Measurements from ENCODE around the gene HELLS.
"Not testable (repeated sequence)": the region's sequence is repeated elsewhere in the genome, so short reads cannot be mapped to it uniquely, and the experiment has no call there.

Gene HELLS

GRCh38 chr10:94567714-94568307 lies 22.2 kb downstream of the HELLS start:
- not testable (repeated sequence) for H2AFZ ChIP-seq (ENCODE audit: low read depth, low read length); H3K27me3 ChIP-seq (ENCODE audit: insufficient read depth, low read length); H3K9me3 ChIP-seq (ENCODE audit: low read length); H3K4me1 ChIP-seq (ENCODE audit: insufficient read depth, low read length); H3K4me3 ChIP-seq (ENCODE audit: low read length)
- H3K36me3 ChIP-seq (ENCODE audit: insufficient read depth, low read length) = peaks cover 71% of the 10 kb centered on the region

DNA sequence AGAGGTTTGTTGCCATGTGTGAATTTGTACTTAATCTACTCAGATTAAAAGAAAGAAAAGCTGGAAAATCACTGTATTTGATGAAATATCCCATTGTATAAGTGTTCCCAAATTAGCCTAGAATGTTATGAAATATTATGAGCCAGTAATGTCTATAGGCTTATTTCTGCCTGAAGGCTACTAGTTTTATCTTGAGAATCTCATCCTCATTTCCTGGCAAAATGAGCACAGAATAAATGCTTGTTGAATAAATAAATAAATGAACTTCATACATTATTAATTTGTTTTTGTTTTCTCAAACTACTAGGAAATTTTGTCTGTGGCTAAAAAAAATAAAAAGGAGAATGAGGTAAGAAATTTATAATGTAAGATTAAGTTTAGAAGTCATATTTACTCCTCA lies 25.5 kb downstream of the HELLS start:
- Histone ChIP-seq H2AFZ (ENCODE audit: low read depth, low read length) (no peak overlapping the region), H3K9me3 (ENCODE audit: low read length) (no peaks in the 10 kb centered on the region), H3K4me1 (ENCODE audit: insufficient read depth, low read length) (no peaks in the 10 kb centered on the region), H3K4me3 (ENCODE audit: low read length) (no peak overlapping the region), H3K36me3 (ENCODE audit: insufficient read depth, low read length) (peaks cover 71% of the 10 kb centered on the region), H3K27me3 (ENCODE audit: insufficient read depth, low read length) (no peaks in the 10 kb centered on the region)

DNA sequence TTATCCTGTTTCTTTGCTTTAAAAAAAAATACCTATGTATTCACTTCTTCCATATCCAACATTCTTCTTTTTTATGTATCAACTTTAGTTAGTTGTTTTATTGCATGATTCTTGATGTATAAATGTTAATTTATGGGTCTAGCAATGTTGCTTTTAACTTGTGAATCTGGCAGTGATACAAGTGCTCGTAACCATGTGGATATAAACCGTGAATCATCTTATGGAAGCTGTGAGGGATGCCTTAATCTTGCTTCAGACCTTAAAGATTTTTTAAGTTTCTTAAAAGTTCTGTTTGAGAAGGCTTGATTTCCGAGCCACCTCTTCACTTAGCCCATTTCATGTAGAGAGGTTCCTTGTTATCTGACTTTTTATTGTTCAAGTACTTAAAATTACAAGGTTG lies 25.9 kb downstream of the HELLS start:
- Histone ChIP-seq H3K9me3 (ENCODE audit: low read length) (no peaks in the 10 kb centered on the region), H3K4me1 (ENCODE audit: insufficient read depth, low read length) (no peaks in the 10 kb centered on the region), H3K27me3 (ENCODE audit: insufficient read depth, low read length) (no peaks in the 10 kb centered on the region), H3K4me3 (ENCODE audit: low read length) (no peak overlapping the region), H2AFZ (ENCODE audit: low read depth, low read length) (no peak overlapping the region), H3K36me3 (ENCODE audit: insufficient read depth, low read length) (peaks cover 69% of the 10 kb centered on the region)

DNA sequence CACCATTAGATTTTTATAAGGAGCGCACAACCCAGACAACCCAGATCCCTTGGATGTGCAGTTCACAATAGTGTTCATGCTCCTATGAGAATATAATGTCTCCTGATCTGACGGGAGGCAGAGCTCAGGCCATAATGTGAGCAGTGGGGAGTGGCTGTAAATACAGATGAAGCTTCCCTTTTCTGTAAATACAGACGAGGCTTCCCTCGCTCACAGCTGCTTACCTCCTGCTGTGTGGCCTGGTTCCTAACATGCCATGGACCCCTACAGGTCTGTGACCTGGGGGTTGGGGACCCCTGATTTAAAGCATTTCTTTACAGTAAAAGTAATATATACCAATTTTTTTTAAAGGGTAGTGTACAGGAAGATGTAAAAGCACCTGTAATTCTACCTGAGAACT lies 33.2 kb downstream of the HELLS start:
- Histone ChIP-seq H3K27me3 (ENCODE audit: insufficient read depth, low read length) (no peaks in the 10 kb centered on the region), H2AFZ (ENCODE audit: low read depth, low read length) (no peak overlapping the region), H3K4me3 (ENCODE audit: low read length) (no peak overlapping the region), H3K36me3 (ENCODE audit: insufficient read depth, low read length) (peaks cover 52% of the 10 kb centered on the region), H3K9me3 (ENCODE audit: low read length) (no peaks in the 10 kb centered on the region), H3K4me1 (ENCODE audit: insufficient read depth, low read length) (no peaks in the 10 kb centered on the region)

GRCh38 chr10:94583124-94583523 lies 37.5 kb downstream of the HELLS start:
- H3K4me3 ChIP-seq (ENCODE audit: low read length) = no peak overlapping the region
- peaks cover 36% of the 10 kb centered on the region for H3K36me3 ChIP-seq (ENCODE audit: insufficient read depth, low read length)

DNA sequence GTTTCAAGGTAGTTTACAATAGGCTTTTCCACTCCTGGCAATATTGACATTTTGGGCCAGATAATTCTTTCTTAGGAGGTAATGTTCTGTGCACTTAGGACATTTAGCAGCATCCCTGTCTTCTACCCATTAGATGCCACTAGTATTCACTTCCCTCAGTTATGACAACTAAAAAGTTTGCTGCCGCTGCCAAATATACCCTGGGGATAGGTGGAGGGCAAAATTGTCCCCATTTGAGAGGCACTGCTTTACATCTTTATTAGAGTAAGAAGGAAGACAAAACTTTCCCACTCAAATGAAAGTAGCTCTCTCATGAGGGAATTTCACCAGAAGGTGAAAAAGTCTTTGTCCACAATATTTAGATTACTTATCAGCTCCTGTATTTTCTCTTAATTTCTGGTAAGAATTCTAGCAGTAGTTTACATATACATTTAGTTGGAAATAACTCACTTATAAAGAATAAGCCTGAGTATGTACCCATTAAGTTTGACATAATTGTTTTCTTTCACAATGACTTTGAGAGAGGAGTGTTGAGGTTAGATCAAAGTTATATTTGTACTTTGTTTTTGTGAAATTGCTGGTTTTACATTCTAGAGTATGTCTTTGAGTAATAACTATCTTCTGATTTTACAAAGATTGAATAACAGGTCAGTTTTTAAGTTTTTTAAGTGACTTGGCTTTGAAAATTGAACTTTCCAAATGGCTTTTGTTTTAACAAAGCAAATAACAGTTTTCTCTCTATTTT lies 46.0 kb downstream of the HELLS start:
- Histone ChIP-seq H2AFZ (ENCODE audit: low read depth, low read length) (no peak overlapping the region), H3K4me3 (ENCODE audit: low read length) (no peak overlapping the region), H3K36me3 (ENCODE audit: insufficient read depth, low read length) (peaks cover 77% of the 10 kb centered on the region), H3K27me3 (ENCODE audit: insufficient read depth, low read length) (no peaks in the 10 kb centered on the region), H3K9me3 (ENCODE audit: low read length) (no peaks in the 10 kb centered on the region), H3K4me1 (ENCODE audit: insufficient read depth, low read length) (no peaks in the 10 kb centered on the region)

More at GRCh38 chr10:94583124-94583523, 37.5 kb downstream of the HELLS start:
- H2AFZ ChIP-seq (ENCODE audit: low read depth, low read length) = no peak overlapping the region
- H3K27me3 ChIP-seq (ENCODE audit: insufficient read depth, low read length) = no peaks in the 10 kb centered on the region
- no peaks in the 10 kb centered on the region for H3K4me1 ChIP-seq (ENCODE audit: insufficient read depth, low read length)
- H3K9me3 ChIP-seq (ENCODE audit: low read length) = no peaks in the 10 kb centered on the region

DNA sequence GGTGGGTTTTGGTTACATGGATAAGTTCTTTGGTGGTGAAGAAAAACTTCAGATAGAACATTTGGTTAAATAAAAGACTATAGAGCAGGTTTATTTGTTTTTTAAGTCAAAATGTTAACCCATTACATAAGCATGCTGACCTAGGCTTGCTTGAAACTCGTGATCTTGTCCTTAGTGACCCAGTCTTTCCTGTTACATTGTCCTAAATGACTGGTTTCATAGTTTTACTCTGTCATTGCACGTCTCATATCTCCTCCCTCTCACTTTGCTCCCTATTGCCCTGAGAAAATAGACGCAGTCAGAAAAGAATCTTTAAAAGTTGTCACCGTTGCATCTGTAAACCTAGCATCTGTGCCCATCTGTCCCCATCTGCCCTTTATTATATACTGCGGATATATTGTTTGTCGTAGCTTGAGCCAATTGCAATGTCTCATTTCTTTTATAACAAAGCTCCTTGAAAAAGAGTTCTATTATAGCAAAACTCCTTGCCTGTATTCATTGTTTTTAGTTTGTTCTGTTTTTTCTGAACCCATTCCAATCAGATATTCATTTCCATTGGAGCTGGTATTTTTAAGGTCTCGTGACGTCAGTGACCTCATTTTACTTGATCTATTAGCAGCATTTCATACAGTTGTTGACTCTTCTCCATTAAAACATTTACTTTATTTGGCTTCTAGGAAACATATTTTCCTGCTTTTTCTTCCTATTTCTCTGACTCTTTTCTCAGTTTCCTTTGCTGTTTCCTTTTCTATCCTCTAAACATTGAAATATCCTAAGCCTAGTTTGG lies 57.3 kb downstream of the HELLS start:
- Histone ChIP-seq H3K4me3 (ENCODE audit: low read length) (no peak overlapping the region), H3K36me3 (ENCODE audit: insufficient read depth, low read length) (peaks cover 77% of the 10 kb centered on the region), H3K27me3 (ENCODE audit: insufficient read depth, low read length) (no peaks in the 10 kb centered on the region), H3K4me1 (ENCODE audit: insufficient read depth, low read length) (no peaks in the 10 kb centered on the region), H3K9me3 (ENCODE audit: low read length) (no peaks in the 10 kb centered on the region), H2AFZ (ENCODE audit: low read depth, low read length) (no peak overlapping the region)

- H2AFZ ChIP-seq (ENCODE audit: low read depth, low read length) = no peak overlapping the region
- H3K9me3 ChIP-seq (ENCODE audit: low read length) = no peaks in the 10 kb centered on the region
- H3K4me3 ChIP-seq (ENCODE audit: low read length) = no peak overlapping the region
- H3K27me3 ChIP-seq (ENCODE audit: insufficient read depth, low read length) = no peaks in the 10 kb centered on the region
- no peaks in the 10 kb centered on the region for H3K4me1 ChIP-seq (ENCODE audit: insufficient read depth, low read length)
- peaks cover 64% of the 10 kb centered on the region for H3K36me3 ChIP-seq (ENCODE audit: insufficient read depth, low read length)
These were observed 61.5 kb downstream of the HELLS start for GRCh38 chr10:94607111-94607510.

GRCh38 chr10:94608559-94608958 lies 63.0 kb downstream of the HELLS start:
- Histone ChIP-seq H2AFZ (ENCODE audit: low read depth, low read length) (no peak overlapping the region), H3K9me3 (ENCODE audit: low read length) (no peaks in the 10 kb centered on the region), H3K4me3 (ENCODE audit: low read length) (no peak overlapping the region), H3K36me3 (ENCODE audit: insufficient read depth, low read length) (peaks cover 49% of the 10 kb centered on the region), H3K4me1 (ENCODE audit: insufficient read depth, low read length) (no peaks in the 10 kb centered on the region), H3K27me3 (ENCODE audit: insufficient read depth, low read length) (no peaks in the 10 kb centered on the region)

- no peaks in the 10 kb centered on the region for H3K9me3 ChIP-seq (ENCODE audit: low read length)
- peaks cover 16% of the 10 kb centered on the region for H3K36me3 ChIP-seq (ENCODE audit: insufficient read depth, low read length)
- no peak overlapping the region for H3K4me3 ChIP-seq (ENCODE audit: low read length)
- no peaks in the 10 kb centered on the region for H3K27me3 ChIP-seq (ENCODE audit: insufficient read depth, low read length)
- no peak overlapping the region for H2AFZ ChIP-seq (ENCODE audit: low read depth, low read length)
- no peaks in the 10 kb centered on the region for H3K4me1 ChIP-seq (ENCODE audit: insufficient read depth, low read length)
These were observed 69.0 kb downstream of the HELLS start for GRCh38 chr10:94614558-94614957.

GRCh38 chr10:94617389-94617944 lies 71.9 kb downstream of the HELLS start:
- H2AFZ ChIP-seq (ENCODE audit: low read depth, low read length) = no peak overlapping the region
- H3K36me3 ChIP-seq (ENCODE audit: insufficient read depth, low read length) = no peaks in the 10 kb centered on the region
- no peaks in the 10 kb centered on the region for H3K9me3 ChIP-seq (ENCODE audit: low read length)
- no peak overlapping the region for H3K4me3 ChIP-seq (ENCODE audit: low read length)
- no peaks in the 10 kb centered on the region for H3K4me1 ChIP-seq (ENCODE audit: insufficient read depth, low read length)
- H3K27me3 ChIP-seq (ENCODE audit: insufficient read depth, low read length) = no peaks in the 10 kb centered on the region

DNA sequence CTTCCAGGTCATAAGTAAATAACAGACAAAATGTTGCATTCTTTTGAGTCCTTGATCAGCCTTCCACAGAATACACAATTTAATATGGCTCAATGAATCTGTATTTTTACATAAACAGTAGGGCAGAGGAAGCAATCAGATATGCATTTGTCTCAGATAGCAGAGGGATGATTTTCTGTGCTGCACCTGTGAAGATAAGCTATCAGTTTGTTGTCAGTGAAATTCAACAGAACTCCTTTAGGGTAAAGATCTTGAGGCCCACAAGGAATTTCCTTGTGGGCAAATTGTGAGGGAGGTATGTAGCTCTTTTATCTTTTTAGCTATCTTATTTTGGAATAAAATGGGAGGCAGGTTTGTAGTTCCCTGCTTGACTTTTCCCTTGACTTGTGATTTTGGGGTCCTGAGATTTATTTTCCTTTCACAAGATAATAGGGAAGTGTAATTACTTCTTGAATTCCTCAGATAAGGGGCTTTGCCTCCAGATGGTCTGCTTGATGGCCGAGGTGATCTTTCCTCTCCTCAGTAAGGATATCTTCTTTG lies 77.1 kb downstream of the HELLS start:
- Histone ChIP-seq H3K36me3 (ENCODE audit: insufficient read depth, low read length) (no peaks in the 10 kb centered on the region), H3K9me3 (ENCODE audit: low read length) (no peaks in the 10 kb centered on the region), H3K27me3 (ENCODE audit: insufficient read depth, low read length) (no peaks in the 10 kb centered on the region), H3K4me1 (ENCODE audit: insufficient read depth, low read length) (peaks cover 2% of the 10 kb centered on the region), H3K4me3 (ENCODE audit: low read length) (no peak overlapping the region), H2AFZ (ENCODE audit: low read depth, low read length) (no peak overlapping the region)

- peaks cover 2% of the 10 kb centered on the region for H3K4me1 ChIP-seq (ENCODE audit: insufficient read depth, low read length)
- no peak overlapping the region for H3K4me3 ChIP-seq (ENCODE audit: low read length)
- H3K9me3 ChIP-seq (ENCODE audit: low read length) = no peaks in the 10 kb centered on the region
- no peaks in the 10 kb centered on the region for H3K36me3 ChIP-seq (ENCODE audit: insufficient read depth, low read length)
- H3K27me3 ChIP-seq (ENCODE audit: insufficient read depth, low read length) = no peaks in the 10 kb centered on the region
- no peak overlapping the region for H2AFZ ChIP-seq (ENCODE audit: low read depth, low read length)
These were observed 78.0 kb downstream of the HELLS start for GRCh38 chr10:94623572-94623971.

All from neuron (in vitro differentiated cells).